ENCODE measurements around the gene SLC47A2.

- TF ChIP-seq CTCF (conservative IDR thresholded peaks at IDR 0.05; ENCODE audit: low read length) (no peak), EZH2phosphoT487 (IDR thresholded peaks at IDR 0.05; ENCODE audit: borderline replicate concordance, low read depth, low read length) (no peak)
Observed at GRCh38 chr17:19728084-19728495, 11.7 kb upstream of the SLC47A2 start.

Data from OCI-LY7 (cell line).